Panc1 (cell line): ENCODE results near the gene MAST1.

Source experiments
- POLR2AphosphoS5 ChIP-seq: IDR thresholded peaks from 2 replicates; pipeline ENCODE4 v1.6.1; 2012; ENCODE audit warnings: mild to moderate bottlenecking, low read depth, low read length, moderate library complexity
- REST ChIP-seq, 2 experiments: IDR thresholded peaks; 2 replicates each; pipeline ENCODE4 v1.6.1; 2011 to 2012; ENCODE audit warnings: low read depth in 2 of 2, control low read depth in 1 of 2, low read length in 1 of 2, mild to moderate bottlenecking in 1 of 2, moderate library complexity in 1 of 2; ENCODE audit not compliant: insufficient read depth in 1 of 2
- SIN3A ChIP-seq: IDR thresholded peaks from 2 replicates; pipeline ENCODE4 v1.6.1; 2012; ENCODE audit warnings: low read depth, mild to moderate bottlenecking, low read length, moderate library complexity, borderline replicate concordance; ENCODE audit not compliant: insufficient read depth
- TCF7L2 ChIP-seq: IDR thresholded peaks from 2 replicates; pipeline ENCODE4 v1.6.1; 2011; ENCODE audit warnings: mild to moderate bottlenecking, low read depth, low read length, inconsistent platforms
- TF ChIP-seq, protein P1 (sequence below): fragments of 450-650 bp; IDR thresholded peaks from 2 replicates; pipeline ENCODE4 v1.5.1; 2017; ENCODE audit warnings: mild to moderate bottlenecking

GRCh38 chr19:12804051-12804450 is 34.3 kb upstream of the MAST1 start:
- TF ChIP-seq, protein P1, sequence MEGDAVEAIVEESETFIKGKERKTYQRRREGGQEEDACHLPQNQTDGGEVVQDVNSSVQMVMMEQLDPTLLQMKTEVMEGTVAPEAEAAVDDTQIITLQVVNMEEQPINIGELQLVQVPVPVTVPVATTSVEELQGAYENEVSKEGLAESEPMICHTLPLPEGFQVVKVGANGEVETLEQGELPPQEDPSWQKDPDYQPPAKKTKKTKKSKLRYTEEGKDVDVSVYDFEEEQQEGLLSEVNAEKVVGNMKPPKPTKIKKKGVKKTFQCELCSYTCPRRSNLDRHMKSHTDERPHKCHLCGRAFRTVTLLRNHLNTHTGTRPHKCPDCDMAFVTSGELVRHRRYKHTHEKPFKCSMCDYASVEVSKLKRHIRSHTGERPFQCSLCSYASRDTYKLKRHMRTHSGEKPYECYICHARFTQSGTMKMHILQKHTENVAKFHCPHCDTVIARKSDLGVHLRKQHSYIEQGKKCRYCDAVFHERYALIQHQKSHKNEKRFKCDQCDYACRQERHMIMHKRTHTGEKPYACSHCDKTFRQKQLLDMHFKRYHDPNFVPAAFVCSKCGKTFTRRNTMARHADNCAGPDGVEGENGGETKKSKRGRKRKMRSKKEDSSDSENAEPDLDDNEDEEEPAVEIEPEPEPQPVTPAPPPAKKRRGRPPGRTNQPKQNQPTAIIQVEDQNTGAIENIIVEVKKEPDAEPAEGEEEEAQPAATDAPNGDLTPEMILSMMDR, result no peak
- TF ChIP-seq REST (IDR thresholded peaks at IDR 0.05; ENCODE audit: insufficient read depth in 1 of 2, low read depth in 2 of 2, low read length in 1 of 2) (no peak), POLR2AphosphoS5 (no peak), TCF7L2 (no peak), SIN3A (no peak)
